Keratinocyte (primary cell): ENCODE data around the gene SLCO3A1.

Experiments used
- CTCF ChIP-seq, 3 experiments: IDR thresholded peaks in 1 of 3; conservative IDR thresholded peaks in 1 of 3; optimal IDR thresholded peaks in 1 of 3; 2 replicates in 2 of 3; 3 replicates in 1 of 3; pipeline versions ENCODE3 to v1.5.1; 2011; ENCODE audit warnings: low read length in 3 of 3, mild to moderate bottlenecking in 3 of 3, moderate library complexity in 2 of 3, control low read depth in 1 of 3, inconsistent platforms in 1 of 3; ENCODE audit not compliant: insufficient read depth in 2 of 3; ENCODE audit errors: extremely low read depth in 1 of 3
- EZH2 ChIP-seq: IDR thresholded peaks from one replicate; pipeline ENCODE4 v1.6.1; 2012; ENCODE audit warnings: inconsistent platforms, mild to moderate bottlenecking, low read length, moderate library complexity

GRCh38 chr15:91915576-91915975 lies 62.1 kb downstream of the SLCO3A1 start:
- TF ChIP-seq CTCF (optimal IDR thresholded peaks at IDR 0.05 in 1 of 3, IDR thresholded peaks at IDR 0.05 in 1 of 3, conservative IDR thresholded peaks at IDR 0.05 in 1 of 3; ENCODE audit: extremely low read depth in 1 of 3, insufficient read depth in 2 of 3, low read length in 3 of 3) (no peak), EZH2 (no peak)
